Tibial nerve (tissue), 4 donors: ENCODE measurements around the gene NRSN2.

Source experiments
- CTCF ChIP-seq, 5 experiments: fragments of 200-600 bp in 3 of 5; fragments of 450-650 bp in 2 of 5; sonication (generic) in 3 of 5; IDR thresholded peaks; one replicate each; pipeline ENCODE4 v1.5.1; 2016 to 2019; ENCODE audit warnings: antibody characterized with exemption in 5 of 5, mild to moderate bottlenecking in 3 of 5, moderate library complexity in 2 of 5
- EP300 ChIP-seq, 2 donors: sonication (generic); formaldehyde crosslinking; IDR thresholded peaks; one replicate each; pipeline ENCODE4 v1.6.1; 2017; ENCODE audit warnings: antibody characterized with exemption in 2 of 2, mild to moderate bottlenecking in 1 of 2
- POLR2A ChIP-seq, 2 donors: fragments of 450-650 bp; IDR thresholded peaks; one replicate each; pipeline ENCODE4 v1.6.1; 2017; ENCODE audit warnings: antibody characterized with exemption in 2 of 2, mild to moderate bottlenecking in 2 of 2, moderate library complexity in 2 of 2

- no peak for TF ChIP-seq CTCF (IDR thresholded peaks at IDR 0.05)
- TF ChIP-seq EP300 (IDR thresholded peaks at IDR 0.05), result no peak
- TF ChIP-seq POLR2A (IDR thresholded peaks at IDR 0.05), result no peak
Observed at GRCh38 chr20:403582-403957, 56.7 kb downstream of the NRSN2 start.
